ENCODE results near the gene MTMR12. TPM values are rescaled to one million over a fixed set of nuclear protein-coding genes. Genes with fewer than 3 reads are reported as not detected.
A peak's percentile ranks its signal among the peaks of the same experiment; 100 is the strongest.

The MTMR12 gene
- total and polyA plus RNA-seq, 2 donors from 2014 or later: 9.3 to 52.8 TPM

DNA sequence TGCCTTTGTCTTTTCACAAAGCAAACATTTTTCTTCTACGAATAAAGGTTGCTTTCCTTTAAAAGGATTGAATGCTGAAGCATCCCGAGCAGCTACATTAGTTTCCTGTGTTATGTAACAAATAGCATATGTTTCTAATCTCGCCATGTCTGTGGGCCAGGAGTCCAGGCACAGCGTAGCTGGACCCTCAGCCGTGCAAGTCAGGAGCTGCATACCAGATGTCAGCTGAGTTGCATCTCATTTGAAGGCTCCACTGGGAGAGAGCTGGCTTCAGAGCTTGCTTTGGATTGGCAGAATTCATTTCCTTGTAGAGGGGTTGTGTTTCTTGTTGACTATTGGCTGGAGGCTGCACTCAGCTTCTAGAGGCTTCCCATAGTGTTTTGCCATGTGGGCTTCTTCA lies 122.6 kb downstream of the MTMR12 start:
- Histone ChIP-seq H3K36me3 (ENCODE audit: control insufficient read depth in 2 of 3, insufficient read depth in 3 of 3, low read length in 3 of 3) (no peaks in the 10 kb centered on the region), H3K4me1 (ENCODE audit: control insufficient read depth in 2 of 3, insufficient read depth in 2 of 3, low read depth in 1 of 3, low read length in 3 of 3) (no peaks in the 10 kb centered on the region), H3K9ac (ENCODE audit: low read length in 3 of 3) (no peak overlapping the region), H3K27me3 (ENCODE audit: control insufficient read depth, insufficient read depth, low read length) (no peaks in the 10 kb centered on the region), H3K4me3 (ENCODE audit: low read length in 3 of 3) (no peak overlapping the region), H3K9me3 (ENCODE audit: control insufficient read depth in 2 of 3, insufficient read depth in 1 of 3, low read length in 3 of 3) (peaks cover 0 to 4% (median 1%) of the 10 kb centered on the region in 3 donors), H3K27ac (ENCODE audit: low read depth in 2 of 2, low read length in 2 of 2) (no peak overlapping the region)
- intact Hi-C loops (cut with DNase I): no loop called here
- TF ChIP-seq, protein P1, sequence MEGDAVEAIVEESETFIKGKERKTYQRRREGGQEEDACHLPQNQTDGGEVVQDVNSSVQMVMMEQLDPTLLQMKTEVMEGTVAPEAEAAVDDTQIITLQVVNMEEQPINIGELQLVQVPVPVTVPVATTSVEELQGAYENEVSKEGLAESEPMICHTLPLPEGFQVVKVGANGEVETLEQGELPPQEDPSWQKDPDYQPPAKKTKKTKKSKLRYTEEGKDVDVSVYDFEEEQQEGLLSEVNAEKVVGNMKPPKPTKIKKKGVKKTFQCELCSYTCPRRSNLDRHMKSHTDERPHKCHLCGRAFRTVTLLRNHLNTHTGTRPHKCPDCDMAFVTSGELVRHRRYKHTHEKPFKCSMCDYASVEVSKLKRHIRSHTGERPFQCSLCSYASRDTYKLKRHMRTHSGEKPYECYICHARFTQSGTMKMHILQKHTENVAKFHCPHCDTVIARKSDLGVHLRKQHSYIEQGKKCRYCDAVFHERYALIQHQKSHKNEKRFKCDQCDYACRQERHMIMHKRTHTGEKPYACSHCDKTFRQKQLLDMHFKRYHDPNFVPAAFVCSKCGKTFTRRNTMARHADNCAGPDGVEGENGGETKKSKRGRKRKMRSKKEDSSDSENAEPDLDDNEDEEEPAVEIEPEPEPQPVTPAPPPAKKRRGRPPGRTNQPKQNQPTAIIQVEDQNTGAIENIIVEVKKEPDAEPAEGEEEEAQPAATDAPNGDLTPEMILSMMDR (IDR thresholded peaks at IDR 0.05; ENCODE audit: borderline replicate concordance, extremely low read depth, insufficient read depth): no peak
- FAIRE-seq (no peak), DNase-seq (peak in 3 of 5 donors; percentile 45 to 89 (median 56))

DNA sequence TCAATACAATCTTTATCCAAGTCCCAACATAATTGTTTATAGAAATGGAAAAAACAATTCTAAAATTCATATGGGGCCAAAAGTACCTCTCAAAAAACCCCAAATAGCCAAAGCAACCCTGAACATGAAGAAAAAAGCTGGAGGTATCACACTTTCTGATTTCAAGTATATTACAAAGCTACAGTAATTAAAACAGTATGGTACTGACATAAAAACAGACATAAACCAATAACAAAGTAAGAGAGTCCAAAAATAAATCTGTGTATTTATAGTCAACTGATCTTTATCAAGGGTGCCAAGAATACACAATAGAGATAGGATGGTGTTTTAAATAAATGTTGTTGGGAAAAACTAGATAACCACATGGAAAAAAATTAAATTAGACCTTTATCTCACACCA lies 125.1 kb downstream of the MTMR12 start:
- peaks cover 0 to 4% (median 1%) of the 10 kb centered on the region in 3 donors for H3K9me3 ChIP-seq (ENCODE audit: control insufficient read depth in 2 of 3, insufficient read depth in 1 of 3, low read length in 3 of 3)
- DNase-seq: no peak
- H3K4me1 ChIP-seq (ENCODE audit: control insufficient read depth in 2 of 3, insufficient read depth in 2 of 3, low read depth in 1 of 3, low read length in 3 of 3): no peaks in the 10 kb centered on the region
- TF ChIP-seq, protein P1 (IDR thresholded peaks at IDR 0.05; ENCODE audit: borderline replicate concordance, extremely low read depth, insufficient read depth): no peak
- H3K4me3 ChIP-seq (ENCODE audit: low read length in 3 of 3): no peak overlapping the region
- no peaks in the 10 kb centered on the region for H3K27me3 ChIP-seq (ENCODE audit: control insufficient read depth, insufficient read depth, low read length)
- FAIRE-seq: no peak
- no peak overlapping the region for H3K27ac ChIP-seq (ENCODE audit: low read depth in 2 of 2, low read length in 2 of 2)
- intact Hi-C loops (cut with DNase I): no loop called here
- H3K9ac ChIP-seq (ENCODE audit: low read length in 3 of 3): no peak overlapping the region
- H3K36me3 ChIP-seq (ENCODE audit: control insufficient read depth in 2 of 3, insufficient read depth in 3 of 3, low read length in 3 of 3): no peaks in the 10 kb centered on the region

- no peak for DNase-seq
- H3K9me3 ChIP-seq (ENCODE audit: control insufficient read depth in 2 of 3, insufficient read depth in 1 of 3, low read length in 3 of 3): peaks cover 0 to under 1% (median 0%) of the 10 kb centered on the region in 3 donors
- H3K27ac ChIP-seq (ENCODE audit: low read depth in 2 of 2, low read length in 2 of 2): no peak overlapping the region
- no peaks in the 10 kb centered on the region for H3K36me3 ChIP-seq (ENCODE audit: control insufficient read depth in 2 of 3, insufficient read depth in 3 of 3, low read length in 3 of 3)
- intact Hi-C loops (cut with DNase I): no loop called here
- no peak overlapping the region for H3K4me3 ChIP-seq (ENCODE audit: low read length in 3 of 3)
- no peak for FAIRE-seq
- no peak overlapping the region for H3K9ac ChIP-seq (ENCODE audit: low read length in 3 of 3)
- H3K27me3 ChIP-seq (ENCODE audit: control insufficient read depth, insufficient read depth, low read length): no peaks in the 10 kb centered on the region
- TF ChIP-seq, protein P1 (IDR thresholded peaks at IDR 0.05; ENCODE audit: borderline replicate concordance, extremely low read depth, insufficient read depth): no peak
- H3K4me1 ChIP-seq (ENCODE audit: control insufficient read depth in 2 of 3, insufficient read depth in 2 of 3, low read depth in 1 of 3, low read length in 3 of 3): no peaks in the 10 kb centered on the region
These were observed 130.2 kb downstream of the MTMR12 start for GRCh38 chr5:32182463-32183063.

Other genes with a start within 250 kb of the MTMR12 start
- 118 TPM for gene GOLPH3, start 138.6 kb downstream of the MTMR12 start, total RNA-seq
- gene GOLPH3, start 138.6 kb downstream of the MTMR12 start, polyA plus RNA-seq (ENCODE audit: insufficient read depth, low read depth, low replicate concordance): 38.5 TPM
- gene ZFR, start 131.8 kb upstream of the MTMR12 start, total RNA-seq: 65.2 TPM
- 25.7 TPM for gene ZFR, start 131.8 kb upstream of the MTMR12 start, polyA plus RNA-seq (ENCODE audit: insufficient read depth, low read depth, low replicate concordance)

All from kidney (tissue), 14 donors.